Measurements from ENCODE around the gene CREB1.

CREB1 gene

DNA sequence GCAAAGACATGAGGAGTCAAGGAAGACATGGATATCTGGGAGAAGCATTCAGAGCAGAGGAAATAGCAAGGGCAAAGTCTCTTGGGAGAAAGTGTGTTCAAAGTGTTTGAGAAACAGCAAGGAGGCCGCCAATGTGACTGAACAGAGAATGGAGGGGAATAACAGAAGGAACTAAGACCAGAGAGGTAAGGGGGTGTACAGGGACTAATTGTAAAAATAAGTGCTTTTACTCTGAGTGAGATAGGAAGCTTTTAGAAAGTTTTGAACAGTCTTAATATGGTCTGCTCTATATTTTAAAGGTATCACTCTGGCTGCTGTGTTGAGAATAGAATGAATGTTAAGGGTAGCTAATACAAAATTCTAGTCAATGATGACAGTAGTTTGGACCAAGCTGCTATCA lies 6.8 kb upstream of the CREB1 start:
- Histone ChIP-seq H4K91ac (ENCODE audit: low read depth, low read length) (no peak overlapping the region), H2BK120ac (ENCODE audit: insufficient read depth, low read length, poor library complexity) (no peak overlapping the region), H2AFZ (ENCODE audit: insufficient read depth, low read length, poor library complexity) (no peak overlapping the region), H3K9ac (ENCODE audit: low read length) (no peak overlapping the region), H4K8ac (ENCODE audit: low read depth, low read length) (no peak overlapping the region), H3K4ac (ENCODE audit: low read depth, low read length) (no peak overlapping the region), H2AK5ac (ENCODE audit: low read length) (no peak overlapping the region), H3K79me1 (ENCODE audit: low read length) (no peaks in the 10 kb centered on the region), H3K14ac (ENCODE audit: low read length) (no peak overlapping the region), H3K4me3 (ENCODE audit: low read depth, low read length) (no peak overlapping the region), H3K4me2 (ENCODE audit: low read length) (no peak overlapping the region), H3K36me3 (ENCODE audit: control insufficient read depth in 1 of 2, insufficient read depth in 2 of 2, low read length in 2 of 2) (no peaks in the 10 kb centered on the region), H3K18ac (ENCODE audit: low read length) (no peak overlapping the region), H3K9me3 (ENCODE audit: insufficient read depth, low read depth, low read length) (no peaks in the 10 kb centered on the region), H2BK12ac (ENCODE audit: low read length) (no peak overlapping the region), H3K23ac (ENCODE audit: low read length) (peak overlapping the region; percentile 93), H3K4me1 (ENCODE audit: control insufficient read depth in 1 of 2, insufficient read depth in 2 of 2, low read length in 2 of 2) (no peaks in the 10 kb centered on the region), H2BK5ac (ENCODE audit: low read depth, low read length, poor library complexity) (no peak overlapping the region), H3K27ac (ENCODE audit: low read depth, low read length) (no peak overlapping the region), H3K79me2 (ENCODE audit: control insufficient read depth, insufficient read depth, low read length, poor library complexity) (no peaks in the 10 kb centered on the region), H4K12ac (ENCODE audit: low read depth, low read length) (no peak overlapping the region), H3K27me3 (ENCODE audit: insufficient read depth, low read length) (no peaks in the 10 kb centered on the region)
- WGBS (ENCODE audit: extremely low coverage, insufficient coverage, insufficient read length), result no CpG with 5 or more reads among the region's 1 CpG
- DNase-seq, result no peak

DNA sequence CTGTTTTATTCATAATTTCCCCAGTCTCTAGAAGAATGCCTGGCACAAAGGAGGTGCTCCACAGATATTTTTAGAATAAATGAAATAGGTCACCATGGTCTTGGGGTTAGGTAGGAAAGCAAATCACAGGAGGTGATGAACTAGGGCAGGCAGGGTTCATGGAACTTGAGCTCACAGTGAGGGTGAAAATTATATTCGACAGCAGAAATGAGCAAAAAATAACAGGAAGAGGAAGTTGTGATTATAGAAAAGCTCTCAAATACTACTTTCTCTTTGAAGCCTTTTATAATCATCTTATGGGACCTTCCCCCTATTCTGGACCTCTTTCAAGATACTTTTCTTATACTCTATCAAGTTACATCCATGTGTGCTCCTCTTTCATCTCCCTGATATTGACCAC lies 4.5 kb upstream of the CREB1 start:
- Histone ChIP-seq H3K18ac (ENCODE audit: low read length) (no peak overlapping the region), H3K23ac (ENCODE audit: low read length) (no peak overlapping the region), H3K4ac (ENCODE audit: low read depth, low read length) (no peak overlapping the region), H4K8ac (ENCODE audit: low read depth, low read length) (no peak overlapping the region), H2BK5ac (ENCODE audit: low read depth, low read length, poor library complexity) (no peak overlapping the region), H3K4me1 (ENCODE audit: control insufficient read depth in 1 of 2, insufficient read depth in 2 of 2, low read length in 2 of 2) (peaks cover 0 to 6% of the 10 kb centered on the region in 2 experiments), H2BK120ac (ENCODE audit: insufficient read depth, low read length, poor library complexity) (no peak overlapping the region), H3K4me2 (ENCODE audit: low read length) (no peak overlapping the region), H3K9ac (ENCODE audit: low read length) (no peak overlapping the region), H3K27me3 (ENCODE audit: insufficient read depth, low read length) (no peaks in the 10 kb centered on the region), H3K9me3 (ENCODE audit: insufficient read depth, low read depth, low read length) (no peaks in the 10 kb centered on the region), H2BK12ac (ENCODE audit: low read length) (no peak overlapping the region), H3K79me2 (ENCODE audit: control insufficient read depth, insufficient read depth, low read length, poor library complexity) (peaks cover 9% of the 10 kb centered on the region), H3K14ac (ENCODE audit: low read length) (no peak overlapping the region), H2AFZ (ENCODE audit: insufficient read depth, low read length, poor library complexity) (no peak overlapping the region), H3K4me3 (ENCODE audit: low read depth, low read length) (no peak overlapping the region), H3K36me3 (ENCODE audit: control insufficient read depth in 1 of 2, insufficient read depth in 2 of 2, low read length in 2 of 2) (no peaks in the 10 kb centered on the region), H2AK5ac (ENCODE audit: low read length) (no peak overlapping the region), H3K27ac (ENCODE audit: low read depth, low read length) (no peak overlapping the region), H3K79me1 (ENCODE audit: low read length) (peaks cover 11% of the 10 kb centered on the region), H4K91ac (ENCODE audit: low read depth, low read length) (no peak overlapping the region), H4K12ac (ENCODE audit: low read depth, low read length) (no peak overlapping the region)
- DNase-seq, result no peak
- no CpG with 5 or more reads among the region's 1 CpG for WGBS (ENCODE audit: extremely low coverage, insufficient coverage, insufficient read length)

DNA sequence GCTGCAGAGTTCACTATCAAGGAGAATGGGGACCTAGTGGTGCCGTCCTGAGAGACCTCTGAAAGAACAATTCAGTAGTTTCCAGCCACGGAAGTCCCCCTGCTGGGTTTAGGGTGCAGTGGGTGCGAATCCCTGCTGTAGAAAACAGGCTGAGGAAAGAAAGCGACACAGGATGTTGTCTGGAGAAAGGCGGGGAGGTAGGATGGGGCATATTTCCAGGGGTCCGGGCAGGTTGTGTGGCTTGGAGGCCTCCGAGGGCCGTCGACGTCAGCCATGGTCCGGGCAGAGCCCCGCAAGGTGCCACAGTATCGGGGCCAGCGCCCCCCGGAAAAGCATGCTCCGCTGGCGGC lies 807 bp upstream of the CREB1 start:
- peak overlapping the region; percentile 75 for H3K27ac ChIP-seq (ENCODE audit: low read depth, low read length)
- peak overlapping the region; percentile 99 for H3K14ac ChIP-seq (ENCODE audit: low read length)
- no peaks in the 10 kb centered on the region for H3K9me3 ChIP-seq (ENCODE audit: insufficient read depth, low read depth, low read length)
- H3K4me1 ChIP-seq (ENCODE audit: control insufficient read depth in 1 of 2, insufficient read depth in 2 of 2, low read length in 2 of 2), result peaks cover 0 to 6% of the 10 kb centered on the region in 2 experiments
- no peak overlapping the region for H2BK12ac ChIP-seq (ENCODE audit: low read length)
- peak overlapping the region; percentile 93 for H4K8ac ChIP-seq (ENCODE audit: low read depth, low read length)
- H3K79me2 ChIP-seq (ENCODE audit: control insufficient read depth, insufficient read depth, low read length, poor library complexity), result peaks cover 17% of the 10 kb centered on the region
- peak overlapping the region; percentile 92 for H2BK120ac ChIP-seq (ENCODE audit: insufficient read depth, low read length, poor library complexity)
- no peak overlapping the region for H3K23ac ChIP-seq (ENCODE audit: low read length)
- no peaks in the 10 kb centered on the region for H3K27me3 ChIP-seq (ENCODE audit: insufficient read depth, low read length)
- peak overlapping the region; percentile 86 for H4K12ac ChIP-seq (ENCODE audit: low read depth, low read length)
- H3K18ac ChIP-seq (ENCODE audit: low read length), result peak overlapping the region; percentile 95
- no CpG with 5 or more reads among the region's 17 CpGs for WGBS (ENCODE audit: extremely low coverage, insufficient coverage, insufficient read length)
- peak overlapping the region; percentile 95 for H3K4ac ChIP-seq (ENCODE audit: low read depth, low read length)
- no peaks in the 10 kb centered on the region for H3K36me3 ChIP-seq (ENCODE audit: control insufficient read depth in 1 of 2, insufficient read depth in 2 of 2, low read length in 2 of 2)
- peak; percentile 10 to 27 for DNase-seq
- peak overlapping the region; percentile 90 for H3K9ac ChIP-seq (ENCODE audit: low read length)
- peak overlapping the region; percentile 96 for H2AFZ ChIP-seq (ENCODE audit: insufficient read depth, low read length, poor library complexity)
- H4K91ac ChIP-seq (ENCODE audit: low read depth, low read length), result peak overlapping the region; percentile 94
- H3K4me3 ChIP-seq (ENCODE audit: low read depth, low read length), result peak overlapping the region; percentile 86
- H3K4me2 ChIP-seq (ENCODE audit: low read length), result peak overlapping the region; percentile 76
- H2BK5ac ChIP-seq (ENCODE audit: low read depth, low read length, poor library complexity), result peak overlapping the region; percentile 84
- peak overlapping the region; percentile 74 for H2AK5ac ChIP-seq (ENCODE audit: low read length)
- H3K79me1 ChIP-seq (ENCODE audit: low read length), result peaks cover 14% of the 10 kb centered on the region

DNA sequence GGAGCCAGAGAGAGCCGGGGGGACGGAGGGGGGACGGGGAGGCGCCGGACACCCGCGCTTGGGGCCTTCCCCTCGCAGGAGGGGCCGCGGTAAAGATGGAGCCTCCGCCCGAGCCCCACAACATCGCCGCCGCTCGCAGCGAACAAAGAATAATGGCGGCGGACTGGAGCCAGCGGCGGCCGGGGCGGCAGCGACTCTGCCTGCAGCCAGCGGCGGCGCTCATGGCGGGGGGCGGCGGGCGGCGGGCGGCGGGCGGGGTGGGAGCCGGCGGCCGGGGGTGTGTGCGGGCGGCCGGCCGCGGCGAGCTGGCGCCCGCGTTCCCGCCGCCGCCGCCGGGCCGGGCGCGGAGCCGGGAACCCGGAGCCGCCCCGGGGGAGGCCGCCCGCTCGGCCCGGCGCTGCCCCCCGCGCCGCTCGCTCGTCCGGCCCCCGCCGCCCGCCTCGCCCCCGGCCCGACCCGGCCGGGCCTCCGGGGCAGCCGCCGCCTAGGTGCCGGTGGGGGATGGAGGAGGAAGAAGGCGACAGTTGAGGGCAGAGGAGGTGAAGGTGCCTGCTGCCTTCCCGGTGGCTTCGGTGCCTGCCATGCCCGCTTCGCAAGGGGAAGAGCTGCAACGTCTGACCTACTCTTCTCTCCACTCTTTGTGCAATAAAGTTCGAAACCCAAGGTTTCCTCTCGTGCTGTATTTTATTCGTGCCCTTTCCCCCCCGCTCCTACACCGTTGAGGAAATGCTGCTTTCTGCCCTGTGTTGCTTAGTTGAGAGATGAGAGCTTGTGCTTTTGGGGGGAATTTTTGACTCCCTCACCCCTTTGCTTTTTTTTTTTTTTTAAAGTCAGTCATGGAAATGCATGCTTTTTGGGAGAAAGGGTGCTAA lies 634 bp downstream of the CREB1 start:
- Histone ChIP-seq H3K79me2 (ENCODE audit: control insufficient read depth, insufficient read depth, low read length, poor library complexity) (peaks cover 17% of the 10 kb centered on the region), H4K8ac (ENCODE audit: low read depth, low read length) (peak overlapping the region; percentile 89), H4K12ac (ENCODE audit: low read depth, low read length) (peak overlapping the region; percentile 59), H3K18ac (ENCODE audit: low read length) (peak overlapping the region; percentile 92), H3K14ac (ENCODE audit: low read length) (peak overlapping the region; percentile 92), H3K27me3 (ENCODE audit: insufficient read depth, low read length) (no peaks in the 10 kb centered on the region), H3K27ac (ENCODE audit: low read depth, low read length) (peak overlapping the region; percentile 95), H3K9me3 (ENCODE audit: insufficient read depth, low read depth, low read length) (no peaks in the 10 kb centered on the region), H2AFZ (ENCODE audit: insufficient read depth, low read length, poor library complexity) (peak overlapping the region; percentile 89), H3K4ac (ENCODE audit: low read depth, low read length) (peak overlapping the region; percentile 80), H2BK5ac (ENCODE audit: low read depth, low read length, poor library complexity) (peak overlapping the region; percentile 90), H2AK5ac (ENCODE audit: low read length) (peak overlapping the region; percentile 24), H2BK12ac (ENCODE audit: low read length) (no peak overlapping the region), H4K91ac (ENCODE audit: low read depth, low read length) (peak overlapping the region; percentile 94), H3K4me3 (ENCODE audit: low read depth, low read length) (peak overlapping the region; percentile 90), H3K36me3 (ENCODE audit: control insufficient read depth in 1 of 2, insufficient read depth in 2 of 2, low read length in 2 of 2) (no peaks in the 10 kb centered on the region), H3K9ac (ENCODE audit: low read length) (peak overlapping the region; percentile 87), H2BK120ac (ENCODE audit: insufficient read depth, low read length, poor library complexity) (peak overlapping the region; percentile 74), H3K79me1 (ENCODE audit: low read length) (peaks cover 14% of the 10 kb centered on the region), H3K4me1 (ENCODE audit: control insufficient read depth in 1 of 2, insufficient read depth in 2 of 2, low read length in 2 of 2) (peaks cover 0 to 6% of the 10 kb centered on the region in 2 experiments), H3K23ac (ENCODE audit: low read length) (no peak overlapping the region), H3K4me2 (ENCODE audit: low read length) (peak overlapping the region; percentile 60)
- DNase-seq, result peak; percentile 26 to 64
- WGBS (ENCODE audit: extremely low coverage, insufficient coverage, insufficient read length), result no CpG with 5 or more reads among the region's 93 CpGs
